ENCODE measurements around the gene PCGF3.
"Not testable (repeated sequence)": the region's sequence is repeated elsewhere in the genome, so short reads cannot be mapped to it uniquely, and the experiment has no call there.

Gene PCGF3

DNA sequence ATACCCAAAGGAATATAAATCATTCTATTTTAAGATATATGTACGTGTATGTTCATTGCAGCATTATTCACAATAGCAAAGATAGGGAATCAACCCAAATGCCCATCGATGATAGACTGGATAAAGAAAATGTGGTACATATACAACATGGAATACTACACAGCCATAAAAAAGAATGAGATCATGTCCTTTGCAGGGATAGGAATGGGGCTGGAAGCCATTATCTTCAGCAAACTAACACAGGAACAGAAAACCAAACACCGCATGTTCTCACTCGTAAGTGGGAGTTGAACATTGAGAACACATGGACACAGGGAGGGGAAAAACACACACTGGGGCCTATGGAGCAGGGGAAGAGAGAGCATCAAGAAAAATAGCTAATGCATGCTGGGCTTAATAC lies 101.3 kb downstream of the PCGF3 start:
- DNase-seq = not testable (repeated sequence)

DNA sequence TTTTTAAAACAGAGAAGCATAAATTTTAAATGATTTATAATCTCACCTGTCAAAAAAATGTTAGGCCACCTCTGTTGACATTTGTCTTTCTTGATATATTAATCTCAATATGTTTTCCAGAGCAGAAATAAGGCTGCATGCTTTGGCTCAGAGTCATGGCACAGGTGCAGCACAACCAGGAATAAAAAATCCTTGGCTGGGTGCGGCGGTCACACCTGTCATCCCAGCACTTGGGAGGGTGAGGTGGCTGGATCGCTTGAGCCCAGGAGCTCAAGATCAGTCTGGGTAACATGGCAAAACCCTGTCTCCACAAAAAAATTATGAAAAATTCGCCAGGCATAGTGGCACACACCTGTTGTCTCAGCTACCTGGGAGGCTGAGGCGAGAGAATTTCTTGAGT lies 102.2 kb downstream of the PCGF3 start:
- no peak for DNase-seq

DNA sequence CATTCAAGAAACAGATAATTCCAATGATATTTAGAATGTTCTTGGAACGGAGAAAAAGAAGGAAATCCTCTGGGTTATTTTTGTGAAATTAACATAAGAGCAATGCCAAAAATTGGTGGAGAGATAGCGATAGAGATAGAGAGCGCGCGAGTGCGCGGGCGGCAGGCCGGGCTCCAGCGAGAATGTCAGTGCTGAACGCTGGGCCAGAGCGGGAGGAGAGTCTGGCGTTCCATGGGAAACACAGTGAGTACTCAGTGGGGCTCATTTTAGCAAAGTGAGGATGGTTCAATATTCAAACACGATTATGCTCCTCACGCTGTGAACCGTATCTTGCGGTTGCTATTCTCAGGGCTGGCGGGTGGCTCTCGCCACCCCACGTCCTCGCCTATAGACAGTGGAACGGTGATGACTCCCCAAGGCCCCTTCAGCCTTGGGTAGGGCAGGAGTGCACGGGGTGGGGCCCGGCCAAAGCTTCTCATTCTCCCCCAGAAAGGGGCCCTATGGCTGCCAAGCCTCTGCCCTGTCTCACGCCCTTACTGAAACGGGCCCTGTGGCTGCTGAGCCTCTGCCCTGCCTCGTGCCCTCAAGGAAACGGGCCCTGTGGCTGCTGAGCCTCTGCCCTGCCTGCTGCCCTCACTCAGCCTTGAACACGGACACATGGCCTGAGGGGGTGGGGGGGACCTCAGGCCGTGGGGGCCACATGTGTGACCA lies 103.4 kb downstream of the PCGF3 start:
- DNase-seq = no peak

DNA sequence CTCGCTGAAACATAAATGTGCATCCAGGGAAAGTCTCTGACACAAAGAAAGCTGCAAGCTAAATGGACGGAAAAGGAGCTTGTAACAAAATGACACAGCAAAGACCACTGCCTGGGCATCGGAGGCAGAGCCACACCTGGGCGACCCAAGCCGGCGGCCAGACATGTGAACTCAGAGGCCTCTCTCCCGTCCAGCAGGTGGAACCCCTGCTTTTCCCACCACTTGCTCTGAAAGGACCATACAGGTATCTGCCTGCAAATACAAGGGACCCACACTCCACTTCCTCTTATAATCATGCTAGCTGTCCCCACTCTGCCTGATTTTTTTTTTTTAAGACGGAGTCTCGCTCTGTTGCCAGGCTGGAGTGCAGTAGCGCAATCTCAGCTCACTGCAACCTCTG lies 108.3 kb downstream of the PCGF3 start:
- no peak for DNase-seq

DNA sequence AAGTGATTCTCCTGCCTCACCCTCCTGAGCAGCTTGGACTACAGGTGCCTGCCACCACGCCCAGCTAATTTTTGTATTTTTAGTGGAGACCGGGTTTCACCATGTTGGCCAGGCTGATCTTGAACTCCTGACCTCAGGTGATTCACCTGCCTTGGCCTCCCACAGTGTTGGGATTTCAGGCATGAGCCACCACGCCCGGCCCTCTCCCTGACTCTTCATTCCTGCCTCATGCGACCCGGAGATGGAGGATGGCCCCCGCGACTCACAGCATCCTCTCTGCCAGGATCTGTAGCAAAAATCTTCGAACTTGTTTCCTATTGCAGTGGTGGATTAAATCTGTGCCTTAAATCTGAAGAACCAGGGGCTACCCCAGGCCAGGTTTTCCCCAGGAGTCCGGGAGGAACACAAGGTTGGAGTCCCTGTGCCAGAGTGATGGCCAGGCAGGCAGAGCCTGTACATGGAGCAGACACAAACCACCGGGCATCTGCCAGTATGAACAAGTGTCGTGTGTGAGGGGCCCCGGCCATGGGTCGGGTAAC lies 108.7 kb downstream of the PCGF3 start:
- DNase-seq = no peak

DNA sequence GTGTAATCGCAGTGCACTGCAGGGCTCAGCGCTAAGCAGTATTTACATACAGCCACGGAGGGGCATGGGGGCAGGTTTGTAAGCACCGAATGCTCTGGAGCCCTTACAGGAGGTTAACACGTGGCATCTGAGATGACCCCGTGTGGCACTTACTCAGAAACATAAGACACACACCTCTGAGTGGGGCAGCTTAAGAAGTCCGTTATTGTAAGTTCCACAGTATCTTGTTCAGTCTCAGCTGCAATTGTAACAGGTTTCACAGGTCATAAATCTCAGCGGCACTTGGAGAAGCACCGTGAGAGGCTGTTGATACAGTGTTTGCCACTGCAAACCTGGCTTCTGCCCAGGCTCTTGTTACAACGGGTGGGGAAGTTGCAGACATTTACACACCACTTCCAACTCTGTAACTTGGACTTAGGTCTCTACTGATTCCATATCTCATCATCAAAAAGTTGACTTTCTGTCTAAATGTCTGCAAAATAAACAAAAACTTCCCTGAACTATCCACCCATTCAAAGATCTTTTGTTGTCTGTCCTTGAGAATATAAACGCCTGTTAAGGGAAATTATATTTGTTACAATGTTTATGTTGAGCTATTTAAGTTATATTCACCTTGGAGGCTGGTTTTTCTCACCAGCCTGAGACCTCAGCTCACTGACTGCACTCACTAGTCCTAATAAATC lies 110.0 kb downstream of the PCGF3 start:
- no peak for DNase-seq

DNA sequence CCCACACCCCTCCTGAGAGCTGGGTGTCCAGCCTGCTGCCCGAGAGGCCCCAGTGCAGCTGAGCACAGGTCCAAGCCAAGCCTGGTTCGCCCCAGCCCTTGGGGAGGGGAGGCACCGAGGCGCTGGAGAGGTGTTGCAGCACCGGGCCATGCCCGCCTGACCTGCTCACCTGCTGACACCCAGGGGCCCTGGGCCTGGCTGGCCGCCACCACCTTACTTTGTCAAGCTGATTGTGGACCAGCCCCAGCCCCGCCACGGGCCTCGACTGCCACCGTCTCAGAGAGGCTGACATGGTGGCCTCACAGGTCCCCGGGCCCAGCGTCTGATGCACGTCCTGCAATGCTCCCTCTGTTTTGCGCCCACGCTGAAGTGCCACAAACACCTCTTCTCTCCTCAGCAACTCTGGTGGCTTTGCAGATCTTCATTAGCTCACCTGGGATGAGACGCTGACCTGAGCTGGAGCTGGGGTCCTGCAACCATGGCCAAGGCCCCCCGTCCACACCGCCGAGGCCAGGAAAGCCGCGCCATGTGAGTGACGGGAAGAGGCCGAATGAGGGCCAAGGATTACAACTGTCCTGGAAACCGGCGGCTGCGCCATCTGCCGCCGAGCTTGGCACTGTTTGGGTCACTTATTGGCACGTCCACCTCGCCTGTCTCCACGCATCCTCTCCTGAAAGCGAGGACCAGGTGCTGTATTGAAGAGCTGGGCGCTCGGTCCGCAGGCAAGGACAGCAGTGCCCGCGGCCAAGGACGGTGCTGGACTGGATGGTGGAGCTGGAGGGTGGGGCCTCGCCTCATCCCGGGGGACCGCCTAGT lies 112.7 kb downstream of the PCGF3 start:
- DNase-seq = no peak

DNA sequence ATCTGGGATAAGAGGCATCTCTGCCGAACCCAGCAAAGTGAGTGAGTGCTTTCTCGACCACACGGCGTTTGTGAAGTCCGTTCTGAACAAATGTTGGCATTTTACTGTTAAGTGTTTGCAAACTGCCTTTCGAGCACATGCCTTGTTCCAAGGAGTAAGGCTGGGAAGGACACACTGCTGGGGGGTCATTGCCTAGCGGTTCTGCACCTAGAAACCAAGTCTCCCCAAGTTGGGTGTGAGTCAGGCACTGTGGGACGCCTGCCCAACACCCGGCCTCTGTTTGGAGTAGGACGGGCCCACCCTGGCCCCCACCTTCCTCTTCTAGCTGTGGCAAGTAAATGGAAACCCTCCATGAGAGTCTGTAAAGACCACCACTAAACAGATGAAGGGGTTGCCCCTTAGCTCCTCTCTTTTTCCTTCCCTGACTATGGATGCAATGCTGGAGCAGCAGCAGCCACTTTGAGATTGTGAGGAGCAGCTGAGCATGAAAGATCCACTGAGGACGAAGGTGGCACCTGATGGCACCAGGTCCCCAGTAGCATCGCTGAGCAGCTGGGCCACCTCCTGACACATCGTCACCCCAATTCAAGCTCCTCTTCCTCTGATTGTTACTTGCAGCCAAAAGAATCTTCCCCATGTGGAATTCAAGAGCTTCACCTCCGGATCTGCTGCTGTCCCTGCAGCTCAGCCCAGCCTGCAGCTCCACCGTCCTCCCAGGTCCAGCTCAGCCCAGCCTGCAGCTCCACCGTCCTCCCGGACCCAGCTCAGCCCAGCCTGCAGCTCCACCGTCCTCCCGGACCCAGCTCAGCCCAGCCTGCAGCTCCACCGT lies 114.0 kb downstream of the PCGF3 start:
- no peak for DNase-seq

All from NCI-H1694 treated with DMSO at 0.1 percent for 48 hours (cell line).